ENCODE data around the gene MTO1.

DNA sequence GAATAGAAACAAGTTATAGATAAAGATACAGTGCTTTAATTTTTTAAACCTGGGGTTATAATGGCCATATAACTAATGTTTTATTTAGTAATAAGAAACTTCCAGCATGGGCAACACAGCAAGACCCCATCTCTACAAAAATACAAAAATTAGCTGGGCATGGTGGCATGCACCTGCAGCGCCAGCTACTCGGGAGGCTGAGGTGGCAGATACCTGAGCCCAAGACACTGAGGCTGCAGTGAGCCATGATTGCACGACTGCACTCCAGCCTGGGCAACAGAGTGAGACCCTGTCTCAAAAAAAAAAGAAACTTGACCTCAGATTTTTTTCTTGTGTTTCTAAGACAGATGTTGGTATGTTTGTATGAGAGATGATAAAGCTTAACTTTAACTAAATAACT lies 36.4 kb downstream of the MTO1 start:
- TF ChIP-seq POLR2A (IDR thresholded peaks at IDR 0.05) (no peak), CTCF (IDR thresholded peaks at IDR 0.05) (no peak)
